ENCODE results near the gene FDX2.
A peak's percentile ranks its signal among the peaks of the same experiment; 100 is the strongest.

DNA sequence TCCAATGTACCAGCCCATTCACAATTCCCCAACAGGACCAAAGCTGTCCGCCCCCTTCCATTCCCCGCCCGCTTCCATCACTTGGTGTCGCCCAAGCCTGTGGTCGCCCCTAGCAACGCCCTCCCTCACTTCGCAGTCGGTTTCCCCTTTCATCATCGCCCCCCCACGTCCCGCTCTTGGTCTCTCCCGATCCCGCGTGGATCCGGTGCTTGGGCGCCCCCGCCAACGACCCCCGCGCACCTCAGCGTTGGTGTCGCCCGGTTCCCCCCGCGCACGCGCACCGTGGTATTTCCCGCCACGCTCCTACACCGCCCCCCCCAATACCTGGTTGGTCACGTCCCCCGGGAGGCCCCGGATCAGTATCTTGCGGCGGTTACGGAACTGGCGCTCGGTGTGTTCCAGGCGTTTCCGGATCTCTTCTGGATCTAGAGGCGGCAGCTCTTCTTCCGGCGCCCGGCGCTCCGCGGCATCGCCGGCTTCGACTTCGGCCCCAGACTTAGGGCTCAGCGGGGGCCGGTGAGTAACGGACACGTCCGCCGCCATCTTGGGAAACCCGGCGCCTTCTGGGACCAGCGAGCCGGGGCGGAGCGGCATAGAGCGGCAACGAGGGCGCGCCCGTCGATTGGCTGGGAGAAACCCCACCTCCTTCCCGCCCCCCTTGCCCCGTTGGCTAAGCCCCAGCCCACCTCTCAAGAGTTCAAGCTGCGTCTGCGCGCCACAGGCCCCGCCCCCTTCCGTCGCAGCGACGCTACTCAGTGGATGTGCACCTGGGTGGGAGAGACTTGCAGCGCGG lies 17.3 kb upstream of the FDX2 start, which contains the start of gene RAVER1:
- TF ChIP-seq ESRRA (CRISPR knock-in tag; IDR thresholded peaks at IDR 0.05; ENCODE audit: low read depth) (peak; percentile 63; the same call in 1 of the 2 replicates), POLR2A (IDR thresholded peaks at IDR 0.05; ENCODE audit: insufficient read depth in 1 of 2, low read depth in 2 of 2, low read length in 2 of 2) (peak; percentile 75 to 92), GZF1 (CRISPR knock-in tag; IDR thresholded peaks at IDR 0.05) (peak; percentile 72; the same call in 1 of the 2 replicates), REXO4 (CRISPR knock-in tag; IDR thresholded peaks at IDR 0.05; ENCODE audit: borderline replicate concordance) (no peak)
